Skeletal muscle satellite cell (primary cell): ENCODE measurements around the gene IDE.

Experiments
- H3K27me3 ChIP-seq: 2 replicates; pipeline ENCODE4 v1.7.0; 2013; ENCODE audit warnings: low read length; ENCODE audit not compliant: control insufficient read depth, insufficient read depth
- H3K36me3 ChIP-seq: 2 replicates; pipeline ENCODE4 v1.7.0; 2013; ENCODE audit warnings: mild to moderate bottlenecking, control low read depth, low read length; ENCODE audit not compliant: insufficient read depth
- H3K4me1 ChIP-seq: 2 replicates; pipeline ENCODE4 v1.7.0; 2013; ENCODE audit warnings: low read length; ENCODE audit not compliant: control insufficient read depth, insufficient read depth
- H3K4me2 ChIP-seq: 2 replicates; pipeline ENCODE4 v1.7.0; 2013; ENCODE audit warnings: mild to moderate bottlenecking, low read length
- H3K4me3 ChIP-seq: 2 replicates; pipeline ENCODE4 v1.7.0; 2013; ENCODE audit warnings: low read length
- H3K9ac ChIP-seq: 2 replicates; pipeline ENCODE4 v1.7.0; 2013; ENCODE audit warnings: mild to moderate bottlenecking, low read depth, low read length, moderate library complexity
- H3K9me3 ChIP-seq: replicated peaks from 2 replicates; pipeline ENCODE4 v1.7.0; 2013; ENCODE audit warnings: mild to moderate bottlenecking, control low read depth, low read length

The IDE gene

GRCh38 chr10:92523639-92524038 lies 50.3 kb downstream of the IDE start:
- Histone ChIP-seq H3K27me3 (no peaks in the 10 kb centered on the region), H3K4me2 (no peak overlapping the region), H3K36me3 (no peaks in the 10 kb centered on the region), H3K4me3 (no peak overlapping the region), H3K9me3 (no peaks in the 10 kb centered on the region), H3K4me1 (no peaks in the 10 kb centered on the region), H3K9ac (no peak overlapping the region)

GRCh38 chr10:92517034-92517655 lies 56.7 kb downstream of the IDE start:
- H3K4me2 ChIP-seq = no peak overlapping the region
- no peaks in the 10 kb centered on the region for H3K9me3 ChIP-seq
- no peaks in the 10 kb centered on the region for H3K27me3 ChIP-seq
- H3K36me3 ChIP-seq = no peaks in the 10 kb centered on the region
- H3K4me3 ChIP-seq = no peak overlapping the region
- no peak overlapping the region for H3K9ac ChIP-seq
- H3K4me1 ChIP-seq = no peaks in the 10 kb centered on the region

- H3K4me1 ChIP-seq = no peaks in the 10 kb centered on the region
- no peaks in the 10 kb centered on the region for H3K9me3 ChIP-seq
- no peak overlapping the region for H3K4me3 ChIP-seq
- H3K4me2 ChIP-seq = no peak overlapping the region
- no peaks in the 10 kb centered on the region for H3K27me3 ChIP-seq
- peaks cover 39% of the 10 kb centered on the region for H3K36me3 ChIP-seq
- H3K9ac ChIP-seq = no peak overlapping the region
Measured at GRCh38 chr10:92508866-92509265, 65.0 kb downstream of the IDE start.

- Histone ChIP-seq H3K4me1 (no peaks in the 10 kb centered on the region), H3K9me3 (no peaks in the 10 kb centered on the region), H3K36me3 (peaks cover 37% of the 10 kb centered on the region)
Measured at GRCh38 chr10:92506336-92506735, 67.6 kb downstream of the IDE start.

GRCh38 chr10:92505044-92505443 lies 68.8 kb downstream of the IDE start:
- no peak overlapping the region for H3K9ac ChIP-seq
- H3K4me2 ChIP-seq = no peak overlapping the region
- no peak overlapping the region for H3K4me3 ChIP-seq
- H3K4me1 ChIP-seq = no peaks in the 10 kb centered on the region
- H3K9me3 ChIP-seq = no peaks in the 10 kb centered on the region
- peaks cover 37% of the 10 kb centered on the region for H3K36me3 ChIP-seq
- no peaks in the 10 kb centered on the region for H3K27me3 ChIP-seq

More at GRCh38 chr10:92506336-92506735, 67.6 kb downstream of the IDE start:
- H3K4me2 ChIP-seq = no peak overlapping the region
- no peak overlapping the region for H3K4me3 ChIP-seq
- H3K27me3 ChIP-seq = no peaks in the 10 kb centered on the region
- H3K9ac ChIP-seq = no peak overlapping the region

GRCh38 chr10:92502296-92502808 lies 71.5 kb downstream of the IDE start:
- no peak overlapping the region for H3K9ac ChIP-seq
- no peak overlapping the region for H3K4me2 ChIP-seq
- no peak overlapping the region for H3K4me3 ChIP-seq
- H3K27me3 ChIP-seq = no peaks in the 10 kb centered on the region
- H3K4me1 ChIP-seq = no peaks in the 10 kb centered on the region
- H3K9me3 ChIP-seq = no peaks in the 10 kb centered on the region
- peaks cover 22% of the 10 kb centered on the region for H3K36me3 ChIP-seq

- Histone ChIP-seq H3K4me2 (no peak overlapping the region), H3K4me1 (no peaks in the 10 kb centered on the region), H3K36me3 (peaks cover 24% of the 10 kb centered on the region), H3K9ac (no peak overlapping the region), H3K9me3 (no peaks in the 10 kb centered on the region), H3K27me3 (no peaks in the 10 kb centered on the region), H3K4me3 (no peak overlapping the region)
Measured at GRCh38 chr10:92493362-92493761, 80.5 kb downstream of the IDE start.

- Histone ChIP-seq H3K4me3 (no peak overlapping the region), H3K4me1 (no peaks in the 10 kb centered on the region), H3K4me2 (no peak overlapping the region), H3K27me3 (no peaks in the 10 kb centered on the region), H3K9ac (no peak overlapping the region), H3K36me3 (peaks cover 30% of the 10 kb centered on the region), H3K9me3 (no peaks in the 10 kb centered on the region)
Measured at GRCh38 chr10:92492748-92493240, 81.1 kb downstream of the IDE start.

- no peaks in the 10 kb centered on the region for H3K27me3 ChIP-seq
- no peak overlapping the region for H3K9ac ChIP-seq
- H3K4me2 ChIP-seq = no peak overlapping the region
- no peak overlapping the region for H3K4me3 ChIP-seq
- H3K36me3 ChIP-seq = peaks cover 43% of the 10 kb centered on the region
- no peaks in the 10 kb centered on the region for H3K9me3 ChIP-seq
- no peaks in the 10 kb centered on the region for H3K4me1 ChIP-seq
Measured at GRCh38 chr10:92490387-92490786, 83.5 kb downstream of the IDE start.

GRCh38 chr10:92486637-92487036 lies 87.3 kb downstream of the IDE start:
- Histone ChIP-seq H3K9ac (no peak overlapping the region), H3K27me3 (no peaks in the 10 kb centered on the region), H3K9me3 (no peaks in the 10 kb centered on the region), H3K4me3 (no peak overlapping the region), H3K4me1 (no peaks in the 10 kb centered on the region), H3K4me2 (no peak overlapping the region), H3K36me3 (peaks cover 47% of the 10 kb centered on the region)

GRCh38 chr10:92483539-92483938 lies 90.4 kb downstream of the IDE start:
- no peaks in the 10 kb centered on the region for H3K4me1 ChIP-seq
- no peak overlapping the region for H3K9ac ChIP-seq
- H3K4me3 ChIP-seq = no peak overlapping the region
- H3K9me3 ChIP-seq = no peaks in the 10 kb centered on the region
- H3K36me3 ChIP-seq = peaks cover 44% of the 10 kb centered on the region
- no peak overlapping the region for H3K4me2 ChIP-seq
- H3K27me3 ChIP-seq = no peaks in the 10 kb centered on the region

GRCh38 chr10:92480413-92480812 lies 93.5 kb downstream of the IDE start:
- no peaks in the 10 kb centered on the region for H3K9me3 ChIP-seq
- no peaks in the 10 kb centered on the region for H3K27me3 ChIP-seq
- H3K9ac ChIP-seq = no peak overlapping the region
- H3K4me2 ChIP-seq = no peak overlapping the region
- peaks cover 31% of the 10 kb centered on the region for H3K36me3 ChIP-seq
- no peak overlapping the region for H3K4me3 ChIP-seq
- no peaks in the 10 kb centered on the region for H3K4me1 ChIP-seq
